Endodermal cell (in vitro differentiated cells): ENCODE results near the gene NDUFA13. TPM values are rescaled to one million over a fixed set of nuclear protein-coding genes. Genes with fewer than 3 reads are reported as not detected.

ENCODE experiments used
- DNase-seq: peaks from one replicate; pipeline ENCODE4 v3.0.0-alpha.2; 2017
- H3K27ac ChIP-seq: 2 replicates; pipeline ENCODE4 v1.5.1; 2013; ENCODE audit warnings: mild to moderate bottlenecking, low read depth, low read length, moderate library complexity
- H3K27me3 ChIP-seq: 2 replicates; pipeline ENCODE4 v1.6.1; 2013; ENCODE audit warnings: mild to moderate bottlenecking, low read length, moderate library complexity; ENCODE audit not compliant: insufficient read depth, control insufficient read depth, poor library complexity, severe bottlenecking
- H3K36me3 ChIP-seq: 2 replicates; pipeline ENCODE4 v1.7.0; 2013; ENCODE audit warnings: mild to moderate bottlenecking, low read length, moderate library complexity; ENCODE audit not compliant: control insufficient read depth, insufficient read depth
- H3K4me1 ChIP-seq: one replicate; pipeline ENCODE4 v1.7.0; 2013; ENCODE audit warnings: low read length; ENCODE audit not compliant: control insufficient read depth, insufficient read depth
- H3K4me3 ChIP-seq: 2 replicates; pipeline ENCODE4 v1.5.1; 2013; ENCODE audit warnings: mild to moderate bottlenecking, low read length, moderate library complexity
- H3K9ac ChIP-seq: 2 replicates; pipeline ENCODE4 v1.6.1; 2013; ENCODE audit warnings: mild to moderate bottlenecking, low read length, moderate library complexity; ENCODE audit not compliant: poor library complexity, severe bottlenecking; ENCODE audit errors: extremely low read depth
- H3K9me3 ChIP-seq: 2 replicates; pipeline ENCODE4 v1.6.1; 2013; ENCODE audit warnings: mild to moderate bottlenecking, low read length, moderate library complexity; ENCODE audit not compliant: control insufficient read depth
- H3K27ac Mint-ChIP-seq: 2 replicates; pipeline ENCODE4 v1.8.0; 2020; ENCODE audit warnings: mixed read lengths
- H3K27me3 Mint-ChIP-seq: 2 replicates; pipeline ENCODE4 v1.8.0; 2021; ENCODE audit warnings: mild to moderate bottlenecking, mixed read lengths; ENCODE audit not compliant: insufficient read depth
- H3K36me3 Mint-ChIP-seq: 2 replicates; pipeline ENCODE4 v1.8.0; 2020; ENCODE audit warnings: low read depth, mixed read lengths
- H3K4me1 Mint-ChIP-seq: 2 replicates; pipeline ENCODE4 v1.8.0; 2020; ENCODE audit warnings: mixed read lengths
- H3K4me3 Mint-ChIP-seq: 2 replicates; pipeline ENCODE4 v1.8.0; 2020; ENCODE audit warnings: mild to moderate bottlenecking, moderate library complexity, mixed read lengths
- H3K9me3 Mint-ChIP-seq: 2 replicates; pipeline ENCODE4 v1.8.0; 2020; ENCODE audit warnings: mild to moderate bottlenecking, mixed read lengths
- WGBS, 2 experiments: methylation state at CpG; one replicate each; pipeline versions ENCODE4 v1.1.5 to v1.1.7; 2013; ENCODE audit warnings: missing lambda C conversion rate in 2 of 2, mixed read lengths in 1 of 2; ENCODE audit not compliant: insufficient coverage in 1 of 2, insufficient read length in 1 of 2; 5-methylcytosine and 5-hydroxymethylcytosine counted together
- total RNA-seq, 2 donors: library from RNA; stranded (reverse); fragmentation: NEBNext Ultra II Directional in 1 of 2; extraction: Animal tissue kit (Norgen Biotek cat#: 25700) in 1 of 2; gene quantifications; 2 replicates in 1 of 2; 3 replicates in 1 of 2; pipeline ENCODE4 v1.2.1, GENCODE V29; 2021
- TF ChIP-seq, protein P1 (sequence below): fragments of 200-600 bp; sonication (generic); conservative IDR thresholded peaks from 2 replicates; pipeline ENCODE4 v1.5.0; 2021; ENCODE audit warnings: antibody characterized with exemption, mild to moderate bottlenecking

The NDUFA13 gene
- total RNA-seq, 2 donors from 2014 or later = 408 to 446 TPM

- H3K9me3 Mint-ChIP-seq = no peaks in the 10 kb centered on the region
- no peaks in the 10 kb centered on the region for H3K36me3 Mint-ChIP-seq
- H3K27me3 Mint-ChIP-seq = peaks cover 60% of the 10 kb centered on the region
- H3K4me1 Mint-ChIP-seq = peaks cover 2% of the 10 kb centered on the region
- H3K4me1 ChIP-seq = no peaks in the 10 kb centered on the region
- peak; percentile 64 for DNase-seq
- H3K9me3 ChIP-seq = no peaks in the 10 kb centered on the region
- H3K27ac Mint-ChIP-seq = no peak overlapping the region
- TF ChIP-seq, protein P1, sequence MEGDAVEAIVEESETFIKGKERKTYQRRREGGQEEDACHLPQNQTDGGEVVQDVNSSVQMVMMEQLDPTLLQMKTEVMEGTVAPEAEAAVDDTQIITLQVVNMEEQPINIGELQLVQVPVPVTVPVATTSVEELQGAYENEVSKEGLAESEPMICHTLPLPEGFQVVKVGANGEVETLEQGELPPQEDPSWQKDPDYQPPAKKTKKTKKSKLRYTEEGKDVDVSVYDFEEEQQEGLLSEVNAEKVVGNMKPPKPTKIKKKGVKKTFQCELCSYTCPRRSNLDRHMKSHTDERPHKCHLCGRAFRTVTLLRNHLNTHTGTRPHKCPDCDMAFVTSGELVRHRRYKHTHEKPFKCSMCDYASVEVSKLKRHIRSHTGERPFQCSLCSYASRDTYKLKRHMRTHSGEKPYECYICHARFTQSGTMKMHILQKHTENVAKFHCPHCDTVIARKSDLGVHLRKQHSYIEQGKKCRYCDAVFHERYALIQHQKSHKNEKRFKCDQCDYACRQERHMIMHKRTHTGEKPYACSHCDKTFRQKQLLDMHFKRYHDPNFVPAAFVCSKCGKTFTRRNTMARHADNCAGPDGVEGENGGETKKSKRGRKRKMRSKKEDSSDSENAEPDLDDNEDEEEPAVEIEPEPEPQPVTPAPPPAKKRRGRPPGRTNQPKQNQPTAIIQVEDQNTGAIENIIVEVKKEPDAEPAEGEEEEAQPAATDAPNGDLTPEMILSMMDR = peak; percentile 22
- H3K36me3 ChIP-seq = no peaks in the 10 kb centered on the region
- no peaks in the 10 kb centered on the region for H3K27me3 ChIP-seq
- peak overlapping the region; percentile 46 for H3K4me3 Mint-ChIP-seq
- H3K9ac ChIP-seq = peak overlapping the region; percentile 53
- WGBS, 2 experiments = 68 to 71% methylated on average over 4 to 7 of the region's 7 CpGs
- peak overlapping the region; percentile 74 for H3K4me3 ChIP-seq
- no peak overlapping the region for H3K27ac ChIP-seq
These were observed 22.8 kb downstream of the NDUFA13 start for GRCh38 chr19:19538785-19539166.

DNA sequence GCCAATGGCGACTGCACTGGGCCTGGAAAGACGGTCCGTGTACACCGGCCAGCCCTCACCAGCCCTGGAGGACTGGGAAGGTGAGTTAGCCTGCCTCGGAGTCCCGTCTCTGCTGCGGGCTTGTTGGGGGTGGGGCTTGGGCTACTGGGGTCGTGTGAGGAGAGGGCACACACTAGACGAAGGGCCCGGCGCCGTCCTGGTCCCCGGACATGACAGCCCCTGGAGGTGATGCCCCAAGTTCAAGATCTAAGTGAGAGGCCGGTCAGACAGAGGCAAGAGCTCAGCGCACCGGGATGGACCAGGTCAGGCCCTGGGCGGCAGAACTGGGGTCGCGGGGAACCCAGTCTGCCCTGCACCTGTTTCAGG lies 23.7 kb downstream of the NDUFA13 start:
- H3K4me1 Mint-ChIP-seq = peaks cover 2% of the 10 kb centered on the region
- no peak overlapping the region for H3K4me3 Mint-ChIP-seq
- H3K27ac Mint-ChIP-seq = no peak overlapping the region
- peaks cover 55% of the 10 kb centered on the region for H3K27me3 Mint-ChIP-seq
- no peaks in the 10 kb centered on the region for H3K4me1 ChIP-seq
- H3K36me3 Mint-ChIP-seq = no peaks in the 10 kb centered on the region
- H3K9ac ChIP-seq = no peak overlapping the region
- no peak overlapping the region for H3K4me3 ChIP-seq
- H3K27ac ChIP-seq = no peak overlapping the region
- DNase-seq = peak; percentile 62
- H3K27me3 ChIP-seq = no peaks in the 10 kb centered on the region
- TF ChIP-seq, protein P1 = no peak
- H3K9me3 ChIP-seq = no peaks in the 10 kb centered on the region
- 84 to 87% methylated on average over 14 to 19 of the region's 19 CpGs for WGBS, 2 experiments
- H3K9me3 Mint-ChIP-seq = no peaks in the 10 kb centered on the region
- no peaks in the 10 kb centered on the region for H3K36me3 ChIP-seq

DNA sequence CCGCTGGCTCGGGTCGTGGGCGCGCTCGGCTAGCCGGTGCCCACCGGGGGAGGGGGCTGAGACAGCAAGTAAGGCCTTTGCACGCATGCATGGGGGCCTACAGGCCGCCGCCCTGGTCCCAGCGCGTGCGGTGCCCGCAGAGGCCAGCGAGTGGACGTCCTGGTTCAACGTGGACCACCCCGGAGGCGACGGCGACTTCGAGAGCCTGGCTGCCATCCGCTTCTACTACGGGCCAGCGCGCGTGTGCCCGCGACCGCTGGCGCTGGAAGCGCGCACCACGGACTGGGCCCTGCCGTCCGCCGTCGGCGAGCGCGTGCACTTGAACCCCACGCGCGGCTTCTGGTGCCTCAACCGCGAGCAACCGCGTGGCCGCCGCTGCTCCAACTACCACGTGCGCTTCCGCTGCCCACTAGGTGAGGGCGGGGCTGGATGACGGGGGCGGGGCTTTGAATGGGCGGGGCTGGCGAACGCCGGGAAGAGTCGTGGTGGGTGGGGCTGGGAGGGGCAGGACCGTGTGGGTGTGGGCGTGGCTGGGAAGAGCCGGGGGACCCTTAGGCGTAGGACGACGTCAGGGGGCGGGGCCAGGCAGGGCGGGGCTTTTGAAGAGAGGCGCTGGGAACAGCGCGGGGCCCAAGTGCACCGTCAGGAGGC lies 24.2 kb downstream of the NDUFA13 start:
- Histone ChIP-seq H3K9me3 (no peaks in the 10 kb centered on the region), H3K9ac (no peak overlapping the region), H3K4me1 (no peaks in the 10 kb centered on the region), H3K36me3 (no peaks in the 10 kb centered on the region), H3K27ac (no peak overlapping the region), H3K4me3 (no peak overlapping the region), H3K27me3 (no peaks in the 10 kb centered on the region)
- Mint-ChIP-seq H3K27me3 (peaks cover 55% of the 10 kb centered on the region), H3K4me1 (peaks cover 2% of the 10 kb centered on the region), H3K27ac (no peak overlapping the region), H3K4me3 (peak overlapping the region; percentile 37), H3K36me3 (no peaks in the 10 kb centered on the region), H3K9me3 (no peaks in the 10 kb centered on the region)
- 86% methylated on average over 57 to 74 of the region's 74 CpGs for WGBS, 2 experiments
- TF ChIP-seq, protein P1 = no peak
- peak; percentile 96 for DNase-seq
